Common myeloid progenitor, CD34-positive (primary cell): Measurements from ENCODE around the gene SCARB2.

Experiments used
- CTCF ChIA-PET: fragments of 350-600 bp; sonication (Branson Sonifier 250); formaldehyde crosslinking; loops from one replicate; lab custom pipeline; 2021; ENCODE audit warnings: antibody characterized with exemption; lab: Charles Lee
- POLR2A ChIA-PET: fragments of 350-600 bp; sonication (Branson Sonifier 250); formaldehyde crosslinking; loops from one replicate; lab custom pipeline; 2021; ENCODE audit warnings: antibody characterized with exemption; lab: Charles Lee
- DNase-seq, 3 donors: peaks; one replicate each; pipeline versions ENCODE4 v3.0.0 to v3.0.0-alpha.2; 2013
- H3K27ac ChIP-seq, 2 experiments: 1 replicate in 1 of 2; 2 replicates in 1 of 2; pipeline ENCODE4 v1.7.0; 2013; ENCODE audit warnings: inconsistent platforms in 2 of 2, low read length in 2 of 2, mild to moderate bottlenecking in 2 of 2, low read depth in 1 of 2, moderate library complexity in 1 of 2; ENCODE audit not compliant: severe bottlenecking in 2 of 2, insufficient read depth in 1 of 2, poor library complexity in 1 of 2
- H3K27me3 ChIP-seq, 5 experiments: replicated peaks in 2 of 5; 1 replicate in 3 of 5; 2 replicates in 2 of 5; pipeline versions ENCODE4 v1.6.1 to v1.7.0; 2013; ENCODE audit warnings: low read length in 4 of 5, mild to moderate bottlenecking in 2 of 5, moderate library complexity in 2 of 5, inconsistent platforms in 1 of 5; ENCODE audit not compliant: insufficient read depth in 5 of 5, control insufficient read depth in 4 of 5
- H3K36me3 ChIP-seq, 4 experiments: 1 replicate in 2 of 4; 2 replicates in 2 of 4; pipeline versions ENCODE4 v1.6.1 to v1.7.0; 2013; ENCODE audit warnings: low read length in 3 of 4, control low read depth in 1 of 4, mild to moderate bottlenecking in 1 of 4; ENCODE audit not compliant: control insufficient read depth in 4 of 4, insufficient read depth in 4 of 4
- H3K4me1 ChIP-seq, 4 experiments: 1 replicate in 3 of 4; 2 replicates in 1 of 4; pipeline versions ENCODE4 v1.6.1 to v1.7.1; 2013; ENCODE audit warnings: low read length in 3 of 4, mild to moderate bottlenecking in 3 of 4, control low read depth in 1 of 4, inconsistent platforms in 1 of 4, moderate library complexity in 1 of 4; ENCODE audit not compliant: control insufficient read depth in 4 of 4, insufficient read depth in 4 of 4; ENCODE audit errors: control extremely low read depth in 1 of 4
- H3K4me3 ChIP-seq, 7 experiments: 1 replicate in 4 of 7; 2 replicates in 3 of 7; pipeline versions ENCODE4 v1.5.1 to v1.7.0; 2013; ENCODE audit warnings: mild to moderate bottlenecking in 7 of 7, low read length in 6 of 7, moderate library complexity in 6 of 7, inconsistent platforms in 2 of 7, low read depth in 2 of 7, control low read depth in 1 of 7; ENCODE audit not compliant: insufficient read depth in 4 of 7, control insufficient read depth in 1 of 7; ENCODE audit errors: extremely low read depth in 1 of 7
- H3K9me3 ChIP-seq, 5 experiments: 1 replicate in 4 of 5; 2 replicates in 1 of 5; pipeline versions ENCODE4 v1.6.1 to v1.7.1; 2013; ENCODE audit warnings: low read length in 4 of 5, mild to moderate bottlenecking in 2 of 5, inconsistent platforms in 1 of 5, low read depth in 1 of 5, moderate library complexity in 1 of 5; ENCODE audit not compliant: control insufficient read depth in 4 of 5, insufficient read depth in 2 of 5; ENCODE audit errors: control extremely low read depth in 1 of 5
- WGBS: methylation state at CpG from one replicate; pipeline ENCODE4 v1.1.5; 2013; ENCODE audit not compliant: insufficient coverage; 5-methylcytosine and 5-hydroxymethylcytosine counted together

SCARB2 gene

DNA sequence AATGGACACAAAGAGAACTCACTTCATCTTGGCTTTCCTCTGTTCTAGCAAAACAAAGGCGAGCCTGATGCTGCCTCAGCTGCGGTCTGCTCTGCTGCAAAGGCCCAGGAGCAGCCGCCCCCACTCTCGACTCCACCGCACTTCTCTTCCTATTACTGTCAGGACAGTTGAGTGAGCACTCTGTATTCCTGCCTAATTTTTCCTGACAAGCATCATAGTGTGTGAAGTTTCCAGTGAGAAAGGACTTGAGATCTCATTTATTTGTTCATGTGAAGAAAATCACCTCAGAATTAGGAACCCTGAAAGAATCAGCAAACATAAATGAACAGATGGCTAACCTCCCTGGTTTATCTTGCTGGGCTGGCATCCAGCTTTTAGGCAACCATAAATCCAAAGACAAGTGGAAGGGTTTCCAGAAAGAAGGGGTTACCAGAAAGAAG is 15.6 kb downstream of the SCARB2 start:
- CTCF ChIA-PET, result interaction anchor here (1.3 to 4.9 kb wide), 7 partner anchors 8 to 108 kb away, joined by 3 to 31 read pairs (median 4); no protein-coding TSS in a partner anchor
- peak; percentile 42 to 75 (median 62) for DNase-seq
- 0% methylated on average over 2 of the region's 5 CpGs for WGBS

DNA sequence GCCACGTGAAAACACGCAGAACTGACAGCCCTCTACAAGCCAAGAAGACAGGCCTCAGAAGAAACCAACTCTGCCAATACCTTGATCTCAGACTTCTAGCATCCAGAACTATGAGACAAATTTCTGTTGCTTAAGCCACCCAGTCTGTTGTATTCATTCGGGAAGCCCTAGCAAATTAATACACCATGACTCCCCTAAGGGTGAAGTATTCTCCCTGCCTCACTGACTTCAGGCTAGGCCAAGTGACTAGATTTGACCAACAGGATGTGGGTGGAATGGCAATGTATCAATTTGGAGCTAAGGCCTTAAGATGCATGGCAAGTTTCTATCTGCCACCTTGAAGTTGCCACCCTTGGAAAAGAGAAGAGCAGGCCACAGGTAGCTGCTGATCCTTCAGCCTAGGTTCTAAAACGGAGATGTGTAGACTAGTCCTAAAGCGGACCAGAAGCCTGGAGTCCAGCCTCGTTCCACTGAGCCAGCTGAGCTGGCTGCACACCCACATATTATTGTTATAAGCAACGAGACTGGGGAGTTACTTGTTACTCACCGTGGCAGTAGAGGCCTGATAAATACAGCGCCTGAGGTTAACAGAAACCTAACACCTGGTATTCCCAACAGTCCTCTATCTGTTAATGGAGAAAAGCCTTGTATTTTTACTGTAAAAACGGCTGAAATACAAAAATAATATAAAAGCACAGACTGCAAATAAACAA is 16.4 kb downstream of the SCARB2 start:
- WGBS, result 95% methylated on average over 6 of the region's 10 CpGs
- CTCF ChIA-PET, result interaction anchor here (1.4 to 4.9 kb wide), 4 partner anchors 15 to 49 kb away, joined by 3 to 31 read pairs (median 10); no protein-coding TSS in a partner anchor

More for the DNA sequence above, 15.6 kb downstream of the SCARB2 start:
- H3K4me1 ChIP-seq, result peaks cover 31 to 57% (median 50%) of the 10 kb centered on the region in 4 experiments
- peak overlapping the region; percentile 47 to 73 for H3K27ac ChIP-seq
- peaks cover 0 to 2% (median 0%) of the 10 kb centered on the region in 5 experiments for H3K9me3 ChIP-seq
- no peaks in the 10 kb centered on the region for H3K27me3 ChIP-seq
- peak overlapping the region in 3 of 7 experiments; percentile 28 to 53 (median 29) for H3K4me3 ChIP-seq
- peaks cover 12 to 24% (median 18%) of the 10 kb centered on the region in 4 experiments for H3K36me3 ChIP-seq
- POLR2A ChIA-PET, result no interaction called here

DNA sequence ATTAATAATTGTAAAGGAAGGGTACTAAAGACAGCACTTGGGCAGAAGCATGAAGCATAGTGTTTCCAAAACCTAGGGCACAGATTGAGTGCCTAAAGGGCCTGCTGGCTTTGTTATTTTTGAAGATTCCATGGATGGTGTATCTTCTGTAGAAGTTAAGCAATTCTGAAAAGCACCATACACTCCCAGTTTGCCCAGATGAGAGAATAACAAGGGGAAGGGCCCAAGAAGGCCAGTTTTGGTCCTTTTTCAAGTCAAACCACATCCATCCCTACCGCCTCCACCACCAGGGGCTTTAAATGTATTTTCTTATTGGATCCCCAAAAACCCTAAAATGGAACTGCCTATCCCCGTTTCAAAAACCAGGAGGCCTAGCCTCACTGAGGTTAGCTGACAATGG is 17.2 kb downstream of the SCARB2 start:
- ChIA-PET POLR2A (no interaction called here), CTCF (interaction anchor here (0.7 to 4.9 kb wide), 2 partner anchors 8 to 17 kb away, joined by 3 to 31 read pairs; no protein-coding TSS in a partner anchor)
- Histone ChIP-seq H3K4me1 (peaks cover 31 to 51% (median 48%) of the 10 kb centered on the region in 4 experiments), H3K36me3 (peaks cover 18 to 38% (median 30%) of the 10 kb centered on the region in 4 experiments), H3K4me3 (no peak overlapping the region), H3K27me3 (no peaks in the 10 kb centered on the region), H3K27ac (peak overlapping the region in 1 of 2 experiments; percentile 47), H3K9me3 (peaks cover 0 to 13% (median 3%) of the 10 kb centered on the region in 5 experiments)
- no peak for DNase-seq
- WGBS, result 100% methylated on average over 1 of the region's 2 CpGs

More for the DNA sequence above, 16.4 kb downstream of the SCARB2 start:
- Histone ChIP-seq H3K27ac (peak overlapping the region; percentile 47 to 73), H3K27me3 (no peaks in the 10 kb centered on the region), H3K9me3 (peaks cover 0 to 9% (median 0%) of the 10 kb centered on the region in 5 experiments), H3K4me3 (peak overlapping the region in 1 of 7 experiments; percentile 17), H3K36me3 (peaks cover 17 to 32% (median 25%) of the 10 kb centered on the region in 4 experiments), H3K4me1 (peaks cover 31 to 55% (median 49%) of the 10 kb centered on the region in 4 experiments)
- DNase-seq, result no peak
- POLR2A ChIA-PET, result no interaction called here

DNA sequence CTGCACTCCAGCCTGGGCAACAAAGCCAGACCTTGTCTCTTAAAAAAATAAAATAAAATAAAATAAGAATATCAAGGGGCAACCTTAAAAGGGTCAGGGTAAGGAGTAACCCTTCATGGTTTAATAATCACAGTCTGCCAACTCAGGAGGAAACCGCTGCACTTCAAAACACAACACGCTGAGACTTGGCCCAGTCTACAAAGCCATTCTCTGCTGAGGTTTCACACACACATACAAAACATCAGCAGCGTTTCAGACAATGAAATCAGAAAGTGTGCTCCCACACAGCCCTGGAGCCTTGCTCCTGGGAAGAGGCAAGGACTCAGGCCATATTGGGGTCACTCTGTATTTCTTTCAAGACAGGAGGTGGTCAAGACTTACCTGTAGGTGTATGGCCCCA is 18.3 kb downstream of the SCARB2 start:
- Histone ChIP-seq H3K36me3 (peaks cover 18 to 41% (median 31%) of the 10 kb centered on the region in 4 experiments), H3K4me1 (peaks cover 26 to 40% (median 39%) of the 10 kb centered on the region in 4 experiments), H3K4me3 (no peak overlapping the region), H3K27ac (no peak overlapping the region), H3K9me3 (peaks cover 0 to 15% (median 3%) of the 10 kb centered on the region in 5 experiments), H3K27me3 (no peaks in the 10 kb centered on the region)
- no peak for DNase-seq
- ChIA-PET CTCF (no interaction called here), POLR2A (no interaction called here)
- 100% methylated on average over 1 of the region's 3 CpGs for WGBS

DNA sequence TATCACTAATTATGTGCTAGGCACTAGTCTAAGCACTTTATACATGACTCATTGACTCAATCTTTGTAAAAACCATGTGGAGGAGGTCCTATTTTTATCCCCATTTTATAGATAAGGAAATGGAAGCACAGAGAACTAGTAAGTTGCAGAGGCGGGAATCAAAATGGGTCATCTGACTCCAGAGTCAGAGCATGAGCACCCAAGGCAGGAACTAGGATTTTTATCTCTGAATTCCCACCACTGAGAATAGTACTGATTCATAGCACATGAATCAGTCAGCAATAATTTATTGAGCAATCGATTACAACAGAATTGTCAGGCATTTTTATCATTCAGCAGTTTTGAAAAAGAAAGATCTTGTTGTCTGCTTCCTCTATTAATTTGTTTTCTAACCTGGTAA is 19.3 kb downstream of the SCARB2 start:
- H3K27ac ChIP-seq, result no peak overlapping the region
- no peaks in the 10 kb centered on the region for H3K27me3 ChIP-seq
- peaks cover 0 to 15% (median 3%) of the 10 kb centered on the region in 5 experiments for H3K9me3 ChIP-seq
- no peak for DNase-seq
- H3K36me3 ChIP-seq, result peaks cover 18 to 44% (median 32%) of the 10 kb centered on the region in 4 experiments
- ChIA-PET CTCF (interaction anchor here (1.5 to 1.6 kb wide), 3 partner anchors 10 to 183 kb away, joined by 4 to 6 read pairs (median 6); no protein-coding TSS in a partner anchor), POLR2A (no interaction called here)
- H3K4me3 ChIP-seq, result no peak overlapping the region
- H3K4me1 ChIP-seq, result peaks cover 16 to 30% (median 29%) of the 10 kb centered on the region in 4 experiments
- 100% methylated on average over 2 of the region's 2 CpGs for WGBS

DNA sequence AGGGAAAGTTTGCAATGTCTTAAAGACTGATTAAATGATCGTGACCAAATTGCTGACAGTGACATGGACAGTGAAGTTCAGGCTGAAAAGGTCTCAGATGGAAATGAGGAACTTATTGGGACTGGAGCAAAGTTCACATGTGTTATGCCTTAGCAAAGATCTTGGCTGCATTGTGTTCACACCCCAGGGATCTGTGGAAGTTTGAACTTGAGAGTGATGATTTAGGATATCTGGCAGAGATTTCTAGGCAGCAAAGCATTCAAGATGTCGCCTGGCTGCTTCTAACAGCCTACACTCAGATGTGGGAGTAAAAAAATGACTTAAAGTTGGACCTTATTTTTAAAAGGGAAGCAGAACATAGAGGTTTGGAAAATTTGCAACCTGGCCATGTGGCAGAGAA is 21.4 kb downstream of the SCARB2 start:
- no peak for DNase-seq
- no peak overlapping the region for H3K4me3 ChIP-seq
- no peaks in the 10 kb centered on the region for H3K27me3 ChIP-seq
- no peak overlapping the region for H3K27ac ChIP-seq
- peaks cover 3 to 10% (median 9%) of the 10 kb centered on the region in 4 experiments for H3K4me1 ChIP-seq
- WGBS, result 92% methylated on average over 1 of the region's 2 CpGs
- H3K9me3 ChIP-seq, result peaks cover 0 to 15% (median 3%) of the 10 kb centered on the region in 5 experiments
- peaks cover 18 to 47% (median 35%) of the 10 kb centered on the region in 4 experiments for H3K36me3 ChIP-seq
- CTCF ChIA-PET, result no interaction called here
- POLR2A ChIA-PET, result no interaction called here
